IMR-90 (cell line): ENCODE data around the gene CDK12. TPM values are rescaled to one million over a fixed set of nuclear protein-coding genes. Genes with fewer than 3 reads are reported as not detected.
A peak's percentile ranks its signal among the peaks of the same experiment; 100 is the strongest.

Source experiments
- ATAC-seq: fragments of 200-7000 bp; cut with Tn5 transposase; 2 replicates; pipeline ENCODE4 v1.9.1; 2020; ENCODE audit warnings: low read depth, mild to moderate bottlenecking, moderate library complexity
- BruUV-seq: library from RNA; stranded (reverse); fragments of 400-500 nt; replicated peaks from 2 replicates; lab custom pipeline; 2021; lab: Mats Ljungman, UMichigan
- CTCF ChIA-PET: fragments of 300-600 bp; formaldehyde crosslinking; extraction: SDS; loops from one replicate; lab custom pipeline; 2021; ENCODE audit warnings: antibody characterized with exemption; lab: Yijun Ruan, JAX
- POLR2A ChIA-PET: fragments of 300-600 bp; sonication (Branson Sonifier 250); formaldehyde crosslinking; loops from one replicate; lab custom pipeline; 2022; ENCODE audit warnings: antibody characterized with exemption; ENCODE audit not compliant: unreplicated experiment; lab: Charles Lee
- DNase-seq: peaks from one replicate; pipeline ENCODE4 v3.0.0; 2013
- H2AFZ ChIP-seq: replicated peaks from 2 replicates; pipeline ENCODE3; 2013; ENCODE audit warnings: low read length, mild to moderate bottlenecking; ENCODE audit not compliant: poor library complexity
- H2AK5ac ChIP-seq: 2 replicates; pipeline ENCODE4 v1.6.1; 2013; ENCODE audit warnings: low read depth, low read length, inconsistent platforms
- H2AK9ac ChIP-seq: replicated peaks from 2 replicates; pipeline ENCODE3; 2013; ENCODE audit warnings: mild to moderate bottlenecking, low read depth, low read length, moderate library complexity; ENCODE audit not compliant: poor library complexity
- H2BK120ac ChIP-seq: 2 replicates; pipeline ENCODE4 v1.6.1; 2013; ENCODE audit warnings: low read depth, low read length, inconsistent platforms
- H2BK15ac ChIP-seq: 3 replicates; pipeline ENCODE4 v1.6.1; 2013; ENCODE audit warnings: low read depth, low read length, inconsistent platforms
- H2BK20ac ChIP-seq: 2 replicates; pipeline ENCODE4 v1.6.1; 2013; ENCODE audit warnings: low read depth, mild to moderate bottlenecking, inconsistent platforms, low read length, moderate library complexity
- H2BK5ac ChIP-seq: 2 replicates; pipeline ENCODE4 v1.6.1; 2013; ENCODE audit warnings: mild to moderate bottlenecking, low read depth, low read length, inconsistent platforms; ENCODE audit not compliant: poor library complexity, severe bottlenecking
- H3K14ac ChIP-seq: replicated peaks from 2 replicates; pipeline ENCODE4 v1.6.1; 2013; ENCODE audit warnings: low read depth, low read length, inconsistent platforms
- H3K18ac ChIP-seq: 2 replicates; pipeline ENCODE4 v1.6.1; 2013; ENCODE audit warnings: low read depth, low read length, control low read depth
- H3K23ac ChIP-seq: 2 replicates; pipeline ENCODE4 v1.6.1; 2013; ENCODE audit warnings: low read depth, low read length, inconsistent platforms
- H3K27ac ChIP-seq: 2 replicates; pipeline ENCODE4 v1.5.1; 2013; ENCODE audit warnings: mild to moderate bottlenecking, control low read depth, low read length; ENCODE audit not compliant: insufficient read depth
- H3K27me3 ChIP-seq: 2 replicates; pipeline ENCODE4 v1.6.1; 2013; ENCODE audit warnings: low read length; ENCODE audit not compliant: control insufficient read depth, insufficient read depth
- H3K36me3 ChIP-seq: 2 replicates; pipeline ENCODE4 v1.6.1; 2013; ENCODE audit warnings: low read length, mixed read lengths; ENCODE audit not compliant: control insufficient read depth, insufficient read depth
- H3K4ac ChIP-seq: 2 replicates; pipeline ENCODE4 v1.6.1; 2013; ENCODE audit warnings: low read depth, low read length, inconsistent platforms
- H3K4me1 ChIP-seq: 2 replicates; pipeline ENCODE4 v1.6.1; 2013; ENCODE audit warnings: low read length, mixed read lengths; ENCODE audit not compliant: control insufficient read depth, insufficient read depth
- H3K4me2 ChIP-seq: 2 replicates; pipeline ENCODE4 v1.6.1; 2013; ENCODE audit warnings: low read depth, mild to moderate bottlenecking, control low read depth, low read length, moderate library complexity
- H3K4me3 ChIP-seq: 2 replicates; pipeline ENCODE4 v1.5.1; 2013; ENCODE audit warnings: low read depth, mild to moderate bottlenecking, control low read depth, low read length, moderate library complexity; ENCODE audit not compliant: insufficient read depth
- H3K56ac ChIP-seq: 2 replicates; pipeline ENCODE4 v1.6.1; 2013; ENCODE audit warnings: low read length, inconsistent platforms; ENCODE audit not compliant: insufficient read depth; ENCODE audit errors: extremely low read depth
- H3K79me1 ChIP-seq, 2 experiments: 2 replicates each; pipeline ENCODE4 v1.6.1; 2013; ENCODE audit warnings: low read length in 2 of 2, inconsistent platforms in 1 of 2, low read depth in 1 of 2
- H3K9ac ChIP-seq: 2 replicates; pipeline ENCODE4 v1.6.1; 2013; ENCODE audit warnings: low read depth, low read length, control low read depth
- H3K9me1 ChIP-seq: 2 replicates; pipeline ENCODE4 v1.6.1; 2013; ENCODE audit warnings: low read length, inconsistent platforms; ENCODE audit not compliant: insufficient read depth
- H3K9me3 ChIP-seq: 2 replicates; pipeline ENCODE4 v1.6.1; 2013; ENCODE audit warnings: low read length; ENCODE audit not compliant: control insufficient read depth, insufficient read depth
- H4K20me1 ChIP-seq: 2 replicates; pipeline ENCODE4 v1.6.1; 2013; ENCODE audit warnings: low read length, inconsistent platforms; ENCODE audit not compliant: insufficient read depth
- H4K5ac ChIP-seq: 2 replicates; pipeline ENCODE4 v1.6.1; 2013; ENCODE audit warnings: mild to moderate bottlenecking, low read depth, low read length, control low read depth
- H4K8ac ChIP-seq, 2 experiments: 2 replicates each; pipeline ENCODE4 v1.6.1; 2013; ENCODE audit warnings: low read depth in 2 of 2, low read length in 2 of 2, control low read depth in 1 of 2, inconsistent platforms in 1 of 2
- H4K91ac ChIP-seq: 2 replicates; pipeline ENCODE4 v1.6.1; 2013; ENCODE audit warnings: low read depth, low read length, inconsistent platforms; ENCODE audit not compliant: insufficient read depth
- CEBPB ChIP-seq: IDR thresholded peaks from 2 replicates; pipeline ENCODE4 v1.6.1; 2012; ENCODE audit warnings: low read depth, low read length, improper control_type of control experiment
- MXI1 ChIP-seq: IDR thresholded peaks from 2 replicates; pipeline ENCODE4 v1.6.1; 2012; ENCODE audit warnings: low read depth, mild to moderate bottlenecking, low read length, moderate library complexity, borderline replicate concordance
- POLR2A ChIP-seq: IDR thresholded peaks from 2 replicates; pipeline ENCODE4 v1.6.1; 2012; ENCODE audit warnings: mild to moderate bottlenecking, low read depth, low read length
- WGBS, 2 experiments: methylation state at CpG; one replicate each; pipeline versions ENCODE4 v1.1.5 to v1.1.7; 2013; ENCODE audit warnings: missing lambda C conversion rate in 2 of 2; ENCODE audit not compliant: insufficient read length in 1 of 2; ENCODE audit errors: extremely low coverage in 2 of 2; 5-methylcytosine and 5-hydroxymethylcytosine counted together
- dilution Hi-C: fragments of 300-500 bp; cut with HindIII; formaldehyde crosslinking; loops from one replicate; pipeline ENCODE4 v1.14.3; 2018; ENCODE audit warnings: low sequenced_read_pairs; ENCODE audit not compliant: unreplicated experiment
- in situ Hi-C: fragments of 300-500 bp; cut with MboI; formaldehyde crosslinking; loops from 3 replicates; pipeline ENCODE4 v1.14.3; 2019; ENCODE audit warnings: low sequenced_read_pairs, inconsistent platforms, mixed read lengths
- intact Hi-C: fragments of 100-400 bp; cut with micrococcal nuclease; formaldehyde crosslinking; loops from 2 replicates; pipeline ENCODE4 v1.10.0; 2022
- polyA plus RNA-seq, 3 experiments: library from polyadenylated mRNA; depleted of rRNA; stranded (reverse); fragments of >200 nt; gene quantifications; 2 replicates each; pipeline ENCODE4 v1.2.3, GENCODE V29; 2012; ENCODE audit warnings: low replicate concordance in 1 of 3
- total RNA-seq: library from RNA; depleted of rRNA; stranded (reverse); fragments of >200 nt; gene quantifications from 2 replicates; pipeline ENCODE4 v1.2.3, GENCODE V29; 2012
- TF ChIP-seq, protein P1 (sequence below): fragments of 150-350 bp; IDR thresholded peaks from 2 replicates; pipeline ENCODE4 v1.6.1; 2017; ENCODE audit warnings: mild to moderate bottlenecking, antibody characterized with exemption, low read length, low read depth

Gene CDK12
- total and polyA plus RNA-seq, 2 of the 4 experiments (the other 2 are of a cell fraction) = 16.1 to 27.1 TPM

DNA sequence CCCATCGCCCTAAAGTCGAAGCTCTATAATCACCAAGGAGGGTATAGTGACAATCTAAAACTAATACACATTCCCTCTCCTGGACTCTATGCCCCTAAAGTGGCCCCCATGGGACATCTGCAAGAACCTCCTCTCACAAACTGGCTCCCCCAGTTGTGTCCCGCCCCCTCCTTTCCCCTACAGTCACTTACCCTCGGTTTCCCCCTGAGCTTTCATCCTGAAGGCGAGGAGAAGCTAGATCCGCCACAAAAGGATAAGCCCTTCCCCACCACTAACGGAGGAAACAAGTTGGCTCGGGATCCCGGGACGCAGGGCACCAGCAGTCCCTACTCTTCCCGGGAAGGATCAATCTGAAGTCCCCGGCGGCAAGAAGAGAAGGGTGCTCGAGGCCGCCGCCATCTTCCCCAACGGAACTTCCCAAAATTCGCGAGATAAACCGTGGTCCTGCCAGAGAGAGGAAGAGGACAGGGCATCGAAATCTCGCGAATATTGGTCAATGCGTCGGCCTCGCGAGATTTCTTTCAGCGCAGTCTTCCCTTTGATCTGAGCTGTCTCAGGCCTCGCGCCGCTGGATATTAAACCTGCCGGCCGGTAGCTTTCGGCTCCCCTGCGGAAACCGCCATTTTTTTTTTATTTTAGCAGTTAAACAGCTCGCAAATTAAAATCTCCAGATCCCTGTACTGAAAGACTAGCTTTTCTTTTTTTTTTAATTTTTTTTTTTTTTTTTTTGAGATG lies 10.3 kb upstream of the CDK12 start, which contains the start of gene MED1:
MED1 (minus strand) TSS at position 417 of the 735 bp plus-strand sequence; CDS start at position 216, 201 bp downstream.
- peak within 1 kb of the TSS; percentile 97 for H3K4ac ChIP-seq
- dilution Hi-C loops = no loop called here
- no peaks in the 10 kb centered on the region for H3K9me3 ChIP-seq
- H4K8ac ChIP-seq = peak within 1 kb of the TSS; percentile 99 to 100
- H3K9ac ChIP-seq = peak within 1 kb of the TSS; percentile 99
- peak within 1 kb of the TSS; percentile 63 for H2BK120ac ChIP-seq
- peak within 1 kb of the TSS; percentile 97 for H3K27ac ChIP-seq
- TF ChIP-seq, protein P1, sequence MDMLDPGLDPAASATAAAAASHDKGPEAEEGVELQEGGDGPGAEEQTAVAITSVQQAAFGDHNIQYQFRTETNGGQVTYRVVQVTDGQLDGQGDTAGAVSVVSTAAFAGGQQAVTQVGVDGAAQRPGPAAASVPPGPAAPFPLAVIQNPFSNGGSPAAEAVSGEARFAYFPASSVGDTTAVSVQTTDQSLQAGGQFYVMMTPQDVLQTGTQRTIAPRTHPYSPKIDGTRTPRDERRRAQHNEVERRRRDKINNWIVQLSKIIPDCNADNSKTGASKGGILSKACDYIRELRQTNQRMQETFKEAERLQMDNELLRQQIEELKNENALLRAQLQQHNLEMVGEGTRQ = no peak
- peak; percentile 25; the same call in 1 of the 2 replicates for TF ChIP-seq MXI1
- peak; percentile 34; the same call in 1 of the 2 replicates for TF ChIP-seq CEBPB
- peak; percentile 91 for TF ChIP-seq POLR2A
- peak within 1 kb of the TSS; percentile 94 for H4K91ac ChIP-seq
- H2BK15ac ChIP-seq = no peak within 1 kb of the TSS; the same call in 2 of the 3 replicates
- H3K18ac ChIP-seq = peak within 1 kb of the TSS; percentile 89
- H3K4me3 ChIP-seq = peak within 1 kb of the TSS; percentile 91
- intact Hi-C loops = loop anchor here (1.0 kb wide), 1 partner anchor 10 kb away; the partner anchor contains the start of gene CDK12
- H3K23ac ChIP-seq = peak within 1 kb of the TSS; percentile 95
- H3K14ac ChIP-seq = peak within 1 kb of the TSS; percentile 99
- peak within 1 kb of the TSS; percentile 96 for H4K5ac ChIP-seq
- WGBS, 2 experiments = 0% methylated on average over 22 of the region's 37 CpGs; no CpG with 5 or more reads in 1 of the 2 experiments
- peaks cover 4% of the 10 kb centered on the region; the same call in 1 of the 2 replicates for H4K20me1 ChIP-seq
- H3K4me2 ChIP-seq = peak within 1 kb of the TSS; percentile 88
- peak within 1 kb of the TSS; percentile 95 for H2AFZ ChIP-seq
- peak within 1 kb of the TSS; percentile 89 for H2BK5ac ChIP-seq
- peaks cover 3% of the 10 kb centered on the region; the same call in 1 of the 2 replicates for H3K9me1 ChIP-seq
- H3K36me3 ChIP-seq = peaks cover 12% of the 10 kb centered on the region
- peak within 1 kb of the TSS; percentile 96 for H3K56ac ChIP-seq
- peaks cover 19 to 41% of the 10 kb centered on the region in 2 experiments for H3K79me1 ChIP-seq
- BruUV-seq = no TSS peak
- POLR2A ChIA-PET = interaction anchor here (0.5 to 1.6 kb wide), 3 partner anchors 11 to 561 kb away, joined by 7 to 19 read pairs (median 7); partner anchors contain the start of gene CDK12
- H2BK20ac ChIP-seq = no peak within 1 kb of the TSS
- DNase-seq (peak; percentile 98), ATAC-seq (peak; percentile 98)
- CTCF ChIA-PET = interaction anchor here (0.6 to 1.0 kb wide), 2 partner anchors 8 to 32 kb away, joined by 3 to 5 read pairs; no protein-coding TSS in a partner anchor
- peak within 1 kb of the TSS; percentile 90 for H2AK9ac ChIP-seq
- peaks cover 3% of the 10 kb centered on the region; the same call in 1 of the 2 replicates for H3K4me1 ChIP-seq
- H2AK5ac ChIP-seq = peak within 1 kb of the TSS; percentile 87
- H3K27me3 ChIP-seq = no peaks in the 10 kb centered on the region
- in situ Hi-C loops = no loop called here
